Fibroblast of lung (primary cell): ENCODE measurements around the gene PRR36.

Source experiments
- EZH2 ChIP-seq: IDR thresholded peaks from 2 replicates; pipeline ENCODE4 v1.5.1; 2012; ENCODE audit warnings: low read length, control low read depth, mild to moderate bottlenecking; ENCODE audit errors: missing control alignments
- TF ChIP-seq, protein P1 (sequence below), 2 donors: IDR thresholded peaks in 1 of 2; conservative IDR thresholded peaks in 1 of 2; 1 replicate in 1 of 2; 2 replicates in 1 of 2; pipeline ENCODE4 v1.5.1; 2011 to 2012; ENCODE audit warnings: low read length in 2 of 2, control low read depth in 1 of 2, inconsistent platforms in 1 of 2, low read depth in 1 of 2, mild to moderate bottlenecking in 1 of 2

DNA sequence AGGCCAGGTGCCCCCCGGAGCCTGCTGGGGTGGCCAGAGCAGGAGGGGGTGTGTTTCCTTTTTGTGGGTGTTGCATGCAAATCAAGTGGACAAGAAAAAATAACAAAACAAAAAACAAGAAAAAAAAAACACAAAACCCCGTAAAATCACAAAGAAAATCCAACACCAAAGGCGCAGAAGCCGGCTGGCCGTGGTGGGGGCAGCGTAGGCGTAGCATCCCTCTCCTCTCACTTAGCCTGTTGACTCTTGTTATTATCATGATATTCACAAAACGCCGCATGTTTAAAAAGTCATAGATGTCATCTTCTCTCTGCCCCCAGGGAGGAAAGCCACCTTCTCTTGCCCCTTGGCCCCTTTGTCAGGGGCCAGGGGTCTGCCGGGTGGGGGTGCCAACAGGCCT is 39.5 kb upstream of the PRR36 start:
- TF ChIP-seq, protein P1, sequence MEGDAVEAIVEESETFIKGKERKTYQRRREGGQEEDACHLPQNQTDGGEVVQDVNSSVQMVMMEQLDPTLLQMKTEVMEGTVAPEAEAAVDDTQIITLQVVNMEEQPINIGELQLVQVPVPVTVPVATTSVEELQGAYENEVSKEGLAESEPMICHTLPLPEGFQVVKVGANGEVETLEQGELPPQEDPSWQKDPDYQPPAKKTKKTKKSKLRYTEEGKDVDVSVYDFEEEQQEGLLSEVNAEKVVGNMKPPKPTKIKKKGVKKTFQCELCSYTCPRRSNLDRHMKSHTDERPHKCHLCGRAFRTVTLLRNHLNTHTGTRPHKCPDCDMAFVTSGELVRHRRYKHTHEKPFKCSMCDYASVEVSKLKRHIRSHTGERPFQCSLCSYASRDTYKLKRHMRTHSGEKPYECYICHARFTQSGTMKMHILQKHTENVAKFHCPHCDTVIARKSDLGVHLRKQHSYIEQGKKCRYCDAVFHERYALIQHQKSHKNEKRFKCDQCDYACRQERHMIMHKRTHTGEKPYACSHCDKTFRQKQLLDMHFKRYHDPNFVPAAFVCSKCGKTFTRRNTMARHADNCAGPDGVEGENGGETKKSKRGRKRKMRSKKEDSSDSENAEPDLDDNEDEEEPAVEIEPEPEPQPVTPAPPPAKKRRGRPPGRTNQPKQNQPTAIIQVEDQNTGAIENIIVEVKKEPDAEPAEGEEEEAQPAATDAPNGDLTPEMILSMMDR (conservative IDR thresholded peaks at IDR 0.05 in 1 of 2, IDR thresholded peaks at IDR 0.05 in 1 of 2; ENCODE audit: low read depth in 1 of 2, low read length in 2 of 2) = no peak
- no peak for TF ChIP-seq EZH2
